Liver (tissue), 9 donors: ENCODE data around the gene LCP2. TPM values are rescaled to one million over a fixed set of nuclear protein-coding genes. Genes with fewer than 3 reads are reported as not detected.

ENCODE experiments used
- DNase-seq: peaks from one replicate; pipeline ENCODE4 v3.0.0-alpha.2; 2017; ENCODE audit warnings: low spot score
- H3K27ac ChIP-seq, 2 donors: one replicate each; pipeline ENCODE4 v1.7.0; 2013; ENCODE audit warnings: inconsistent platforms in 2 of 2, low read length in 2 of 2, control low read depth in 1 of 2, low read depth in 1 of 2, mild to moderate bottlenecking in 1 of 2
- H3K27me3 ChIP-seq, 4 donors: one replicate each; pipeline versions ENCODE4 v1.6.1 to v1.7.0; 2013; ENCODE audit warnings: low read length in 3 of 4, inconsistent platforms in 1 of 4, mild to moderate bottlenecking in 1 of 4, moderate library complexity in 1 of 4; ENCODE audit not compliant: control insufficient read depth in 4 of 4, insufficient read depth in 4 of 4
- H3K36me3 ChIP-seq, 4 donors: one replicate each; pipeline versions ENCODE4 v1.6.1 to v1.7.0; 2013; ENCODE audit warnings: low read length in 3 of 4, mild to moderate bottlenecking in 3 of 4, low read depth in 1 of 4, moderate library complexity in 1 of 4; ENCODE audit not compliant: control insufficient read depth in 4 of 4, insufficient read depth in 3 of 4
- H3K4me1 ChIP-seq, 4 donors: one replicate each; pipeline versions ENCODE4 v1.6.1 to v1.7.0; 2013; ENCODE audit warnings: low read length in 3 of 4, mild to moderate bottlenecking in 3 of 4, moderate library complexity in 1 of 4; ENCODE audit not compliant: control insufficient read depth in 4 of 4, insufficient read depth in 4 of 4
- H3K4me3 ChIP-seq, 3 donors: one replicate each; pipeline versions ENCODE4 v1.6.1 to v1.7.0; 2013; ENCODE audit warnings: low read length in 3 of 3, control low read depth in 1 of 3, low read depth in 1 of 3, mild to moderate bottlenecking in 1 of 3
- H3K9ac ChIP-seq, 2 donors: one replicate each; pipeline ENCODE4 v1.7.0; 2013; ENCODE audit warnings: low read length in 2 of 2, mild to moderate bottlenecking in 2 of 2, moderate library complexity in 2 of 2, control low read depth in 1 of 2, low read depth in 1 of 2
- H3K9me3 ChIP-seq, 4 donors: one replicate each; pipeline versions ENCODE4 v1.6.1 to v1.7.0; 2013; ENCODE audit warnings: low read length in 3 of 4; ENCODE audit not compliant: control insufficient read depth in 4 of 4
- EGR1 ChIP-seq, 2 donors: IDR thresholded peaks; 2 replicates each; pipeline ENCODE4 v1.6.1; 2016 to 2018; ENCODE audit warnings: antibody characterized with exemption in 2 of 2, low read depth in 2 of 2
- FOXA1 ChIP-seq: IDR thresholded peaks from 2 replicates; pipeline ENCODE4 v1.6.1; 2016; ENCODE audit warnings: antibody characterized with exemption
- FOXA2 ChIP-seq: IDR thresholded peaks from 2 replicates; pipeline ENCODE4 v1.6.1; 2016; ENCODE audit warnings: antibody characterized with exemption
- GABPA ChIP-seq, 2 donors: IDR thresholded peaks in 1 of 2; conservative IDR thresholded peaks in 1 of 2; 2 replicates each; pipeline ENCODE4 v1.6.1; 2016; ENCODE audit warnings: antibody characterized with exemption in 2 of 2, mild to moderate bottlenecking in 1 of 2, moderate library complexity in 1 of 2
- HNF4A ChIP-seq, 2 donors: conservative IDR thresholded peaks; 2 replicates each; pipeline ENCODE4 v1.6.1; 2016; ENCODE audit warnings: antibody characterized with exemption in 2 of 2, mild to moderate bottlenecking in 2 of 2
- HNF4G ChIP-seq: IDR thresholded peaks from 2 replicates; pipeline ENCODE4 v1.6.1; 2016; ENCODE audit warnings: antibody characterized with exemption
- JUND ChIP-seq, 2 donors: IDR thresholded peaks; 2 replicates each; pipeline ENCODE4 v1.6.1; 2016; ENCODE audit warnings: antibody characterized with exemption in 2 of 2
- NR2F2 ChIP-seq: IDR thresholded peaks from 2 replicates; pipeline ENCODE4 v1.6.1; 2016; ENCODE audit warnings: antibody characterized with exemption
- RAD21 ChIP-seq, 2 donors: IDR thresholded peaks; 2 replicates each; pipeline ENCODE4 v1.6.1; 2016; ENCODE audit warnings: antibody characterized with exemption in 2 of 2, mild to moderate bottlenecking in 2 of 2
- RXRA ChIP-seq, 2 donors: IDR thresholded peaks; 2 replicates each; pipeline ENCODE4 v1.6.1; 2017 to 2018; ENCODE audit warnings: antibody characterized with exemption in 2 of 2, mild to moderate bottlenecking in 1 of 2
- SP1 ChIP-seq: IDR thresholded peaks from 2 replicates; pipeline ENCODE4 v1.6.1; 2018; ENCODE audit warnings: antibody characterized with exemption, mild to moderate bottlenecking
- TAF1 ChIP-seq: conservative IDR thresholded peaks from 2 replicates; pipeline ENCODE4 v1.6.1; 2016; ENCODE audit warnings: antibody characterized with exemption, mild to moderate bottlenecking
- YY1 ChIP-seq: IDR thresholded peaks from 2 replicates; pipeline ENCODE4 v1.6.1; 2016; ENCODE audit warnings: antibody characterized with exemption, mild to moderate bottlenecking
- WGBS: extraction: QIAGEN DNeasy Blood & Tissue Kit; methylation state at CpG from one replicate; pipeline ENCODE4 v1.1.7; 2013; 5-methylcytosine and 5-hydroxymethylcytosine counted together
- polyA plus RNA-seq, 2 donors: library from polyadenylated mRNA; stranded (reverse) in 1 of 2; unstranded in 1 of 2; fragments of 200-250 nt in 1 of 2; fragments of >200 nt in 1 of 2; fragmentation: Nextera tagmentation in 1 of 2; extraction: Ambion mirVana in 1 of 2; gene quantifications; one replicate each; pipeline versions ENCODE4 v1.2.1 to v1.2.3, GENCODE V29; 2013 to 2015
- total RNA-seq, 2 donors: library from RNA; depleted of rRNA; stranded (reverse); fragments of >200 nt; gene quantifications; one replicate each; pipeline ENCODE4 v1.2.3, GENCODE V29; 2014
- TF ChIP-seq, protein P1 (sequence below): IDR thresholded peaks from 2 replicates; pipeline ENCODE4 v1.6.1; 2016; ENCODE audit warnings: antibody characterized with exemption
- TF ChIP-seq, protein P2 (sequence below): fragments of 150-350 bp; IDR thresholded peaks from 2 replicates; pipeline ENCODE4 v1.5.1; 2017; ENCODE audit warnings: improper control_type of control experiment, low read depth, low read length; ENCODE audit not compliant: missing input control
- TF ChIP-seq, protein P3 (sequence below): IDR thresholded peaks from 2 replicates; pipeline ENCODE4 v1.6.1; 2016; ENCODE audit warnings: antibody characterized with exemption
- TF ChIP-seq, protein P4 (sequence below): IDR thresholded peaks from 2 replicates; pipeline ENCODE4 v1.6.1; 2016; ENCODE audit warnings: antibody characterized with exemption, mild to moderate bottlenecking
- TF ChIP-seq, protein P5 (sequence below): IDR thresholded peaks from 2 replicates; pipeline ENCODE4 v1.6.1; 2016; ENCODE audit warnings: antibody characterized with exemption
- donor health status: healthy.
- donor health status: healthy.
- donor health status: healthy.
- donor health status: healthy.
- donor health status: healthy.

Gene LCP2
- total and polyA plus RNA-seq, 4 donors = 3.6 to 16.3 (median 6.7) TPM

DNA sequence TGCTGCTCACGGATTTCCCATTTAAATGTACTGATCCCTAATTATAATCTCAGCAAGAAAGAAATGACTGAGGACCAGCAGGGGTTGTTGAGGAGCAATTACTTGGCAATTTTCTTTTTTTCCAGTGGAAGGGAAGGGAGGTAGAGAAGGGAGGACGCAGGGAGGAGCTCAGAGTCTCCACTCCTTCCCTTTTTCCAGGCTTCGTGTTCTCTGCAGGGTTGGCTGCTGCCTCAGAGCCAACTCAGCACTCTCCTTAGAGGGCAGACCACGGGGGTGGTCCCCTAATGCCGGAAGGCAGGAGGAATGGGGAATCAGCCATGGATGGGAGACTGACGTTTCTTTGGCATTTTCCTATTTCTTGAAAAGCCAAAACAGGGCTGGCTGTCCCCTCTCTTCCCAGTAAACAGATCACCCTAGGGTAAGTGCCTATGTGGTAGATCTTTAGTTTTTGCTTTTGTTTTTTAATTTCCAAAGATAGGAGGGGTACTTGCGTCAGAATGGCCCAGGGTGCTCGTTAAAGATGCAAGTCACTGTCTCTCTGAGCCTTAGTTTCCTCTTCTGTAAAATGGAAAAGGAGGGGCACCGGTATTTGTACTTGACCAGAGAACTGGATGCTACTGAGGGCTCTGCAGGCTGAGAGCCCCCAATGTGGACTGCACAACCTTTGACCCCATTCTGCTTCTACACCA, 39.6 kb upstream of the LCP2 start (continued):
- TF ChIP-seq, protein P1, sequence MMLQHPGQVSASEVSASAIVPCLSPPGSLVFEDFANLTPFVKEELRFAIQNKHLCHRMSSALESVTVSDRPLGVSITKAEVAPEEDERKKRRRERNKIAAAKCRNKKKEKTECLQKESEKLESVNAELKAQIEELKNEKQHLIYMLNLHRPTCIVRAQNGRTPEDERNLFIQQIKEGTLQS = no peak

DNA sequence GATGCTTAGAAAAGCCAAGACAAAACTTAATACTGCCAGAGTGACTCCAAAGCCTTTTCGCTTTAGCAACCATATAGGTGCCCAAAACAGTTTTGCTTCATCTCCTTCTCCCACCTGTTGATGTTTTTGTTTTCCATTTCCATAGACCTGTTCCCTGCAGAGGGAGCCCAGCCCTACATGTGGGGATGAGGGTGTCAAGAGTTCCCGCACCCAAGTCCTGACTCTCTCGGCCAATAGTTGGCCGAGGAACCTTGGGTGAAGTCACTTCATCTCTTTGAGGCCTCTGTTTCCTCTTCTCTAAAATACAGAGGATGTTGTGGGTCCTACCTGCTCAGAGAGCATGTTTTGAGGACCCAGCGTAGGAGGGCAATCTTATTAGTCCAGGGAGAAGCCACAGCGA, 38.5 kb upstream of the LCP2 start:
- no peaks in the 10 kb centered on the region for H3K27me3 ChIP-seq
- H3K4me1 ChIP-seq = peaks cover 0 to 2% (median 0%) of the 10 kb centered on the region in 4 donors
- 83% methylated on average over 6 of the region's 6 CpGs for WGBS
- no peak overlapping the region for H3K27ac ChIP-seq
- no peak overlapping the region for H3K9ac ChIP-seq
- no peaks in the 10 kb centered on the region for H3K36me3 ChIP-seq
- DNase-seq = no peak
- no peak overlapping the region for H3K4me3 ChIP-seq
- H3K9me3 ChIP-seq = no peaks in the 10 kb centered on the region
- TF ChIP-seq RXRA (IDR thresholded peaks at IDR 0.05) = no peak
- TF ChIP-seq NR2F2 = no peak
- TF ChIP-seq EGR1 (IDR thresholded peaks at IDR 0.05; ENCODE audit: low read depth in 2 of 2) = no peak
- TF ChIP-seq HNF4G = no peak
- TF ChIP-seq, protein P2, sequence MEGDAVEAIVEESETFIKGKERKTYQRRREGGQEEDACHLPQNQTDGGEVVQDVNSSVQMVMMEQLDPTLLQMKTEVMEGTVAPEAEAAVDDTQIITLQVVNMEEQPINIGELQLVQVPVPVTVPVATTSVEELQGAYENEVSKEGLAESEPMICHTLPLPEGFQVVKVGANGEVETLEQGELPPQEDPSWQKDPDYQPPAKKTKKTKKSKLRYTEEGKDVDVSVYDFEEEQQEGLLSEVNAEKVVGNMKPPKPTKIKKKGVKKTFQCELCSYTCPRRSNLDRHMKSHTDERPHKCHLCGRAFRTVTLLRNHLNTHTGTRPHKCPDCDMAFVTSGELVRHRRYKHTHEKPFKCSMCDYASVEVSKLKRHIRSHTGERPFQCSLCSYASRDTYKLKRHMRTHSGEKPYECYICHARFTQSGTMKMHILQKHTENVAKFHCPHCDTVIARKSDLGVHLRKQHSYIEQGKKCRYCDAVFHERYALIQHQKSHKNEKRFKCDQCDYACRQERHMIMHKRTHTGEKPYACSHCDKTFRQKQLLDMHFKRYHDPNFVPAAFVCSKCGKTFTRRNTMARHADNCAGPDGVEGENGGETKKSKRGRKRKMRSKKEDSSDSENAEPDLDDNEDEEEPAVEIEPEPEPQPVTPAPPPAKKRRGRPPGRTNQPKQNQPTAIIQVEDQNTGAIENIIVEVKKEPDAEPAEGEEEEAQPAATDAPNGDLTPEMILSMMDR = no peak
- no peak for TF ChIP-seq GABPA (IDR thresholded peaks at IDR 0.05 in 1 of 2, conservative IDR thresholded peaks at IDR 0.05 in 1 of 2)
- TF ChIP-seq, protein P3, sequence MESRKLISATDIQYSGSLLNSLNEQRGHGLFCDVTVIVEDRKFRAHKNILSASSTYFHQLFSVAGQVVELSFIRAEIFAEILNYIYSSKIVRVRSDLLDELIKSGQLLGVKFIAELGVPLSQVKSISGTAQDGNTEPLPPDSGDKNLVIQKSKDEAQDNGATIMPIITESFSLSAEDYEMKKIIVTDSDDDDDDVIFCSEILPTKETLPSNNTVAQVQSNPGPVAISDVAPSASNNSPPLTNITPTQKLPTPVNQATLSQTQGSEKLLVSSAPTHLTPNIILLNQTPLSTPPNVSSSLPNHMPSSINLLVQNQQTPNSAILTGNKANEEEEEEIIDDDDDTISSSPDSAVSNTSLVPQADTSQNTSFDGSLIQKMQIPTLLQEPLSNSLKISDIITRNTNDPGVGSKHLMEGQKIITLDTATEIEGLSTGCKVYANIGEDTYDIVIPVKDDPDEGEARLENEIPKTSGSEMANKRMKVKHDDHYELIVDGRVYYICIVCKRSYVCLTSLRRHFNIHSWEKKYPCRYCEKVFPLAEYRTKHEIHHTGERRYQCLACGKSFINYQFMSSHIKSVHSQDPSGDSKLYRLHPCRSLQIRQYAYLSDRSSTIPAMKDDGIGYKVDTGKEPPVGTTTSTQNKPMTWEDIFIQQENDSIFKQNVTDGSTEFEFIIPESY = no peak
- no peak for TF ChIP-seq RAD21 (IDR thresholded peaks at IDR 0.05)
- TF ChIP-seq, protein P1 = no peak
- TF ChIP-seq, protein P4, sequence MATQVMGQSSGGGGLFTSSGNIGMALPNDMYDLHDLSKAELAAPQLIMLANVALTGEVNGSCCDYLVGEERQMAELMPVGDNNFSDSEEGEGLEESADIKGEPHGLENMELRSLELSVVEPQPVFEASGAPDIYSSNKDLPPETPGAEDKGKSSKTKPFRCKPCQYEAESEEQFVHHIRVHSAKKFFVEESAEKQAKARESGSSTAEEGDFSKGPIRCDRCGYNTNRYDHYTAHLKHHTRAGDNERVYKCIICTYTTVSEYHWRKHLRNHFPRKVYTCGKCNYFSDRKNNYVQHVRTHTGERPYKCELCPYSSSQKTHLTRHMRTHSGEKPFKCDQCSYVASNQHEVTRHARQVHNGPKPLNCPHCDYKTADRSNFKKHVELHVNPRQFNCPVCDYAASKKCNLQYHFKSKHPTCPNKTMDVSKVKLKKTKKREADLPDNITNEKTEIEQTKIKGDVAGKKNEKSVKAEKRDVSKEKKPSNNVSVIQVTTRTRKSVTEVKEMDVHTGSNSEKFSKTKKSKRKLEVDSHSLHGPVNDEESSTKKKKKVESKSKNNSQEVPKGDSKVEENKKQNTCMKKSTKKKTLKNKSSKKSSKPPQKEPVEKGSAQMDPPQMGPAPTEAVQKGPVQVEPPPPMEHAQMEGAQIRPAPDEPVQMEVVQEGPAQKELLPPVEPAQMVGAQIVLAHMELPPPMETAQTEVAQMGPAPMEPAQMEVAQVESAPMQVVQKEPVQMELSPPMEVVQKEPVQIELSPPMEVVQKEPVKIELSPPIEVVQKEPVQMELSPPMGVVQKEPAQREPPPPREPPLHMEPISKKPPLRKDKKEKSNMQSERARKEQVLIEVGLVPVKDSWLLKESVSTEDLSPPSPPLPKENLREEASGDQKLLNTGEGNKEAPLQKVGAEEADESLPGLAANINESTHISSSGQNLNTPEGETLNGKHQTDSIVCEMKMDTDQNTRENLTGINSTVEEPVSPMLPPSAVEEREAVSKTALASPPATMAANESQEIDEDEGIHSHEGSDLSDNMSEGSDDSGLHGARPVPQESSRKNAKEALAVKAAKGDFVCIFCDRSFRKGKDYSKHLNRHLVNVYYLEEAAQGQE = no peak
- no peak for TF ChIP-seq YY1
- no peak for TF ChIP-seq JUND (IDR thresholded peaks at IDR 0.05)
- no peak for TF ChIP-seq FOXA2
- no peak for TF ChIP-seq HNF4A (conservative IDR thresholded peaks at IDR 0.05)
- TF ChIP-seq, protein P5, sequence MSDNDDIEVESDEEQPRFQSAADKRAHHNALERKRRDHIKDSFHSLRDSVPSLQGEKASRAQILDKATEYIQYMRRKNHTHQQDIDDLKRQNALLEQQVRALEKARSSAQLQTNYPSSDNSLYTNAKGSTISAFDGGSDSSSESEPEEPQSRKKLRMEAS = no peak
- TF ChIP-seq FOXA1 = no peak
- no peak for TF ChIP-seq TAF1
- no peak for TF ChIP-seq SP1
